ENCODE results near the gene ZNF790.

The ZNF790 gene

DNA sequence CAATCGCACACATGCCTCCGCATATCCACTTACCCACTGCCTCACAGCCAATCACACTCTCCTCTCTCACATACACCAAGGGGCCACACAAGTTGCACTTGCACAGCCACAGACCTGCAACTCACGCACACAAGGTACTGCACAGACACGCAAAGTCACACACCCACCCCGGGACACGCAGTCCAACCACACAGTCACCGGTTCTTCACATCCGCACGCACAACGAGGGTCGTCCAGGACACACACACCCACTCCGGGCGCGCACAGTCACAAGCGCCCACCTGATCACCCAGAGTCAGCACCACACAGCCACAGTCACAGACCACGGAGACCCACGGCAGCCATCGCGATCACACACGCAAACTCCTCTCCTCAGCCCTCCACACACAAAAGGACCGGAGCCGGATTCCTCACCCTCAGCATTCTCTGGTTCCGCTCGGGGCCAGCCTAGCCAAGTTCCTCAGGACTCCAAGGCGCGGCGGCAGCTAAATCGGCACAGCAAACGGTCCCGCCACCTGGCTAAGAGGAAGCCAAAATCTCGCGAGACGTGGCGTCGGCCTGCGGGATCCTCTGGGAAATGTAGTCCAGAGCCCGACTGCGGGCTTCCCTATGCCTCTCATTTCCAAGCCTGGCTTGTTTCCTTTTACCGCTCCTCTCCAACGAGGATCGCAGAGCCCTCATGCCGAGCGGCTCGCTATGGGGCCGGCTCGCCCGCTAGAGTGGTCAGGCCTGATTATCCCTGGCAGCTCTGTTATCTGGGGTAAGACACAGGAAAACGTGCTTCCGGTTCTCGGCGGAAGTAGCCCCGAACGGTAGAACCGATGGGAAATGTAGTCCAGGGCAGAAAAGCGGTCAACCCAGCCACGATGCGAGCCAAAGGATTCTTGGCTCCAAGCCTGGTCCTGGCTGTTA is 65.6 kb downstream of the ZNF790 start, which contains the start of gene ZNF850:
ZNF850 (minus strand) TSS at position 497 of the 912 bp plus-strand sequence. CDS start 10,201 bp downstream, outside the sequence.
- DNase-seq = peak; percentile 85 to 96 (median 89)

- DNase-seq = peak in 1 of 5 experiments; percentile 79
Measured at GRCh38 chr19:36771261-36772231, 66.6 kb downstream of the ZNF790 start.

Measured in T-helper 2 cell (primary cell).